GM21717 (cell line): ENCODE measurements around the gene LGALS13.

ENCODE experiments used
- ATAC-seq: cut with Tn5 transposase; IDR thresholded peaks from one replicate; pipeline ENCODE4 v1.9.1; 2021; ENCODE audit warnings: mild to moderate bottlenecking, moderate library complexity; ENCODE audit not compliant: unreplicated experiment

LGALS13 gene, protein sequence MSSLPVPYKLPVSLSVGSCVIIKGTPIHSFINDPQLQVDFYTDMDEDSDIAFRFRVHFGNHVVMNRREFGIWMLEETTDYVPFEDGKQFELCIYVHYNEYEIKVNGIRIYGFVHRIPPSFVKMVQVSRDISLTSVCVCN

DNA sequence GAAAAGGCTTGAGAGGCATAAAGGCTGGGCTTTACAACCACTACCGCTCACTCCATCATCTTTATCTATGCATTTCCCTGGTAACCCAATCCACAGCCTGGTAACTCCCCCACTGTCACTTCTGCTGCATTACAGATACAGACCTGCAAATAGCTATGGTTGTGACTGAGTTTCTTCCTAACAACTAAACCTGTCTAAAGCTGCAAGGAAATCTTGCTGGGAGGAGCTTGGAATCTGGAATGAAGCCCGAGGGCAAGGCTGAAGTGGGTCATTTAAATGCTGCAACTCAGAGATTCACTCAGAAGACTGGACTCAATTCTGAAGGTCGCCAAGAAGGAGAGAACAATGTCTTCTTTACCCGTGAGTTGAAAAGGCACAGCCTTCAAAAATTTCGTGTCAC is at the start of gene LGALS13:
TSS of gene LGALS13 (plus strand) at position 301 of the 400 bp plus-strand sequence. CDS start at position 346, 45 bp downstream.
- no peak for ATAC-seq

DNA sequence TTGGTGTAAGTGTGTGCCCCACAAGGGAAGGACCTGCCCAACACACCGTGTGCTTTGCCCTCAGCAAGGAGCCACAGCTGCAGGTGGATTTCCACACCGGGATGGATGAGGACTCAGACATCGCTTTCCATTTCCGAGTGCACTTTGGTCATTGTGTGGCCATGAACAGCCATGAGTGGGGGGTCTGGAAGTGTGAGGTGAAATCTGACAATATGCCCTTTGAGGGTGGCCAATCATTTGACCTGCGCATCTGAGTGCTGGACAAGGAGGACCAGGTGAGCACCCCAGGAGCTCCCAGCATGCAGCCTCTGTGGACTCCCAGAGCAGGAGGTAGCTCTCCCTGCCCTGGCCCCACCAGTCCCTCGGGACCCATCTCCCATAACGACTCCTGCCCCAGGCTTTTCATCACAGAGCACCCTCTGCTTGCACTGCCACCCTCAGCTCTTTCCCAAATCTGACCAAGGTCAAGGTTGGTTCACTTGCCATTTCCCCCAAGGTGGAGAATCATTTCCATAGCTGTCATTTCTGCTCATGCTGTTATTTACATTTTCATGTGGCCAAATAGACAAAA is 49.2 kb upstream of the LGALS13 start:
- no peak for ATAC-seq

DNA sequence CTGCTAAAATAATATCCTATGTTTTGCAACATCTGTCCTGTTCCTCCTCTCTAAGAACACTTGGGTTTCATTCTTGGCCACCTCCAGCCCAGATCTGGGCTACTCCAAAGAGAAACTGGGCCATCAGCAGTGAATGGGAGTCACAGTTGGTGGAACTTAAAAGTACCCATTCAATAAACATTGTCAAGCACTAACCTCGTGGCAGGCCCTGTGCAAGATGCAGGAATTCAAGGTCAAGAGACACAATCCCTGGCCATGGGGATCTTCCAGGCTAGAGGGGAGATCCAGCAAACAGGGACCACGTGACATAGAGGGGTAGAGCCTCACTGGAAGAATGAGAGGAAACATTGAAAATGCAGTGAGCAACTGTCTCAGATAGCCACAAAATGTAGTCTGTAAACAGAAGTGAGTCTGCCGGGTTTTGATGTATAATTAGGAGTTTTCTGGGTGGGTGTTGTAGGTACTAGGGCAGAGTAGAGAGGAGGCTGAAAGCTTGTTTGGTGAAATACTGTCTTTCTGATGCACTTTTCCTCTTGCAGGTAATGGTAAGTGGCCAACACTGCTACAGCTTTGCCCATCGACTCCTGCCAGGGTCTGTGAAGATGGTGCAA is 47.5 kb upstream of the LGALS13 start:
- no peak for ATAC-seq

DNA sequence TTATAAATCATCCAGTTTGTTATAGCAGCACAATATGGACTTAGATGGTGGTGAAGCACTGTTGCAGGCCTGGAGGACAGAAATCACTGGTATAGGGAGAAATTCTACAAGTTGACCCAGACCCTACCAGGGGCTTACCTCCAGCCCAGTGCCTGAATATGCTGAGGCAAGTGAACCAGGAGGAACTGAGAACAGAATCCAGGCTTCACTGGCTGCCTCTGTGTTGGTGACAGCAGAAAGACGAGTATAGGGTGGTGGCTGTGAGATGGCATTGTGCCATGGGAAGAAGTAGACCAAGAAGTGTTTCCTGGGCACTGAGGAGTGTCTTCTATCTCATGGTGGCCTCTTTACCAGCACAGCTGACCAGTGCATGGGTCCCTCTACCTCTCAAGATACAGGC is 46.4 kb upstream of the LGALS13 start:
- ATAC-seq: no peak

DNA sequence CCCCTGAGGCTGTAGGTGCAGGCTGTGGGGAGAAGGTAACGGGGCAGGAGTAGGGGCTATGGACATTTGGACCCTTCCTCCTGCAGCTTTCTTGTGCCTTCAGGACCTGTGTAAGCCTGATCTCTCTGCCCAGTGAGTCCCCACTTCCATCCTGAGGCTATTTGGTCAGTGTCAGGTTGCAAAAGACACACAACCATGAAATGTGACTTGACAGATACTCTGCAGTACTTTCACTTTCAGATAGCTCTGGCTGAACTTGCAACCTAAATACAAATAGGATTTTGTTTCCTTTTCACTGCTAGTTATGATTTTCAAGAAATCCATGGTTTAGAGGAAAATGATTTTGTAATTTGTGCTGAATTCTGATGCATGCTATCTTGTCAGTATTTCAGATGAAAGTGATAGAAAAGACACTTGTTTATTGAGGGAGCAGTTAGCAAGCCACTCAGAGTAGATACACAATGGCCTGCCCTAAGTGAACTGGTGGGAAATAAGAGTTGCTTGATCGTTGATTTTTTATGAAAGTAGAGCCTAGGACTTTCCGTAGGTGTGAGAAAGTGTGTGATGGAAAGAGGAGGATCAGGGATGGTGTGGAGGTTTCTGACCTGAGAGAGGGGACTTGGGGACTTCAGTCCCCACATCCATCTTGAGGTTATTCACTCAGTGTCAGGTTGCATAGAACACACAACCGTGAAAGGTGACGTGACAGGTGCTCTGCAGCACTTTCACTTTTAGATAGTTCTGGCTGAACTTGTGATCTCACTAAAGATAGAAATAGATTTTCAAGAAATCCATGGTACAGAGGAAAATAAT is 44.3 kb upstream of the LGALS13 start:
- ATAC-seq: no peak

DNA sequence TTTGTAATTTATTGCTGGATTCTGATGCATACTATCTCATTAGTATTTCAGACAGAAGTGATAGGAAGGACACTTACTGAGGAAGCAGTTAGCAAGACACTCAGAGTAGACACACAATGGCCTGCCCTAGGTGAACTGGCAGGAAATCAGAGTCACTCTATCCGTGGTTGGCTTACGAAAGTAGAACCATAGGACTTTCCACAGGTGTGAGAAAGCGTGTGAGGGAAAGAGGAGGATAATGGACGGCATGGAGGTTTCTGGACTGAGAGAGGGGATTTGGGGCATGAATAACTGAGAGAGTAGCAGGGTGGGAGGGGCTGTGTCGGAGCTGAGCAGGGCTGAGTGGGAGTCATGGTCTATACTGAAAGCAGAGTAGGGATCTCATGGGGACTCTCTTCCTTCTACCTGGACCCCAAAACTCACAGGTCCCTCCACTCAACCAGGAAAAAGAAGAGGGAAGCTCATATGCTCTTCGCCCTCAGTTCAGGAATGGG is 43.7 kb upstream of the LGALS13 start:
- ATAC-seq: no peak

DNA sequence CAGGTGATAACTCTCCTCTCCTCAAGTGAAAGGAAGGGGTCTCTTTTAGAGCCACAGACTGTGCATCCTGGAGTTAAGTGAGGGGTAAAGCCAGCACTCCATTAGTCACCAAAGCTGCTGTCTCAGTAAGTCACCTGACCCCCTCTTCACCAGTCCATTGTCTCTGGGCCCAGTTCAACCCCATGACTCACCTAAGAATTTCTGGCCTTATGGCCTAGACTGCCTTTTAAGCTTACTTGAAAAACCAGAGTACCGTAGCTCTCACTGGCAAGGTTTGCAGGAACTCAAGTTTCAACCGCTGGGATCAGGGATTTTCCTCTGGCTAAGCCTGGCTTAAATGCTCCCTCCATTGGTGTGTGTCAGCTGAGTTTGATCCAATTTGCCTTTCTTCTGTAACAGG is 38.9 kb upstream of the LGALS13 start:
- ATAC-seq: no peak

DNA sequence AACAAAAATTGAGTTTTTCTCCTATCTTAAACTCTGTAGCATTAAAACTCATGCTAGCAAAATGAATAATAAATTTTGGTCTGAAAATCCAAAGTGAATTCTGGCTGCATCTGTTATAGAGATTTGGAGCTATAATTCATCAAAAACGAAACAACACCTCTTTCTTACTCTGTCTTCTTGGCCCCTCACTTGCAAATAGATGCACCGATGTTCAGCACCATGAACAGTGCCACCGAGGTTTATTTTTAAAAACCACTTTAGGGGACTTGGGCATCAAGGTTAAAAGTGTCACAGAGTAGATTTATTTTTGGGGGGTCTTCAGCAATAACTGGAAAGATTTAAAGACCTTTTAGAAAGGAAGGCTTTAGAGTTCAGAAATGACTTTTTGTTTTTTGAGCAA is 36.3 kb upstream of the LGALS13 start:
- no peak for ATAC-seq

DNA sequence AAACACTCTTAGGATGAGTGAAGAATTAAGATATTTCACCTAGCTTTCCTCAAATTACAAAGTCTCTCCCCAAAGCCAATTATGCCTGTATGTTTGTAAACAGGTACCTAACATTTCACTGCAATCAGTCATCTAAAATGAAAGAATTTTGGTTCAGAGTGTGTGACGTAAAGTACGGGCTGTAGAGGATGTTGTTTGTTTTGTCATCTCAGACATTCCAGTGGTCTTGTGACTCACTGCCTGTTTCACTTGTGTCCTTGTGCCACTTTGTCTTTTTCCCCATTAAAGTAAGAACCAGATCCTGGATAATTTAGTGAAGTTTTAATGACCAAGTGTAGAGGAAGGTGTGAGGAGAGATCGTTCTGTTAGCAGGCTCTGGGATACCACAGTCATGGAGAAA is 33.7 kb upstream of the LGALS13 start:
- no peak for ATAC-seq

DNA sequence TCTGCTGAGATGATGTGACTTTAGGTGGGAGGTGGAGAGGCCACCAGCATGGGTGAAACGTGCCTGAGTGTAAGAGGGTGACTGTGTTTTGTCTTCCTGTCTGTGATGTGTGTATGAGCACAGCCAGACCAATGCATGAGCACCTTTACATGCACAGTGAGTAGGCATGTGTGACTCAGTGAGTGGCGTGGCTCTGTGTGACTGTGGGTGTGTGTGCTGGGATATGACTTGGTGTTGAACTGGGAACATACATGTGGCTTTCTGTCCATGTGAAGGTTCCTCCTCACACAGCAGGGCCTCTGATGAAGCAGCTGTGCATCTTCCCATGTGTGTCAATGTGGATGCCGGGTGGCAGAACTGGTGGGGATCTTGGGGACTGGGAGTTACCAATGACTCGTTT is 19.9 kb upstream of the LGALS13 start:
- ATAC-seq: no peak

DNA sequence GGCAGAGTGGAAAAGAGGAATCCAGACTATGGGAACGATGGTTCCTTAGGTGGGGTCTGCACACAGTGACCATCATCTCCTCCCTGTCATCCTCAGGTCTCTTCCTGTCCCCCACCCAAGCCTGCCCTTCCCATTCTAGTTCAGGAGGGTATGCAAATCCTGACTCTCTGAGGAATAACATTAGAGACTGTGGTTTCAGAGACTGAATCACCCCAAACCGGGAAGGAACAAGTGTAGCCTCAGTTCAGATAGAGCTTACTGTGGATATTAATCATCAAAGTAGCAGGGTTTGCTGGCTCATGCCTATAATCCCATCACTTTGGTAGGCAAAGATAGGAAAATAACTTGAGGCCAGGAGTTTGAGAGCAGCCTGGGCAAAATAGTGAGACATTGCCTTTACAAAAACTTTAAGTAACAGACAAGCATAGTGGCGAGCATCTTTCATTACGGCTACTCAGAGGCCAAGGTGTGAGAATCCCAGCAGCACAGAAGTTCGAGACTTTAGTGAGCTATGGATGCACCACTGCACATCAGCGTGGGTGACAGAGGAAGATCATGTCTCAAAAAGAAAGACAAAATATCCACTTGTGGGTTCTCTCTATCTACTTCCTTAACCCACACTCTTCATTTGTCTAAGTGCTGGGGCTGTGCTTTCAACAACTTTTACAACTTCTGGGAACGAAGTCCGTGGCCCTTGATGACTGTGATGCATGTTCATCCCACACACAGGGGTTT is 19.3 kb upstream of the LGALS13 start:
- no peak for ATAC-seq

DNA sequence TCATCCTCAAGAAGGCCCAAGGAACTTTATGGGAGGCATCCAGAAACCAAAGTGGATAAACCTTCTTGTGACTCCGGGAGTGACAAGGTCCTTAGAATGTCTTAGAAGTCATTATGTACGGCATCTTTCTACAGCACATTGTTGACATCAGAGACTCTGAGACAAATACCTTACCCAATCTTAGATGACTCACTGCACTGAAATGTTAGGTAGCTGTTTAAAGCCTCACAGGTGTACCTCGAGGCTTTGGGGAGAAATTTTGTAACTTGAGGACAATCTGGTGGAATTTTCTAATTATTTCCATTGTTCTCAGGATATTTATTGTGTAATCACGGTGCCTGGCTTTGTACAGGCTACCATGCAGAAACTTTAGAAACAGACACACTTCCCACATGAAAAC is 14.8 kb upstream of the LGALS13 start:
- no peak for ATAC-seq

DNA sequence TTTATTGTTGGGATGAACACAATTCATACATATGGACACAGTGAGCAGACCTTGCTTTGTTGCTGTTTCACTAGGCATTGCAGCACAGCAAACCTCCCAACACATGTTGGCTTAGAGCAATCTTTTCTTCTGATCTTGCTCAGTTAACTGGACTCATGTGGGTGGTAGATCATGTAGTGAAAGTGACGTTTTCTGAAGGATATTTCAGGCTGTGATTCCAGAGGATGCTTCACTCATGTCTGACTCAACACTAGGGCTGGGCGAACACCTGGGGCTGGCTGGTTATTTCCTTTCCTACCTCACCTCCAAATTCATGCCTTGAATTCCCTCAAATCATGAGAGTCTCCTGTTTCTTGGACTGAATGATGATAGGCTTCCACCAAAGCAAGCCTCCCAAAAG is 14.3 kb upstream of the LGALS13 start:
- ATAC-seq: no peak

DNA sequence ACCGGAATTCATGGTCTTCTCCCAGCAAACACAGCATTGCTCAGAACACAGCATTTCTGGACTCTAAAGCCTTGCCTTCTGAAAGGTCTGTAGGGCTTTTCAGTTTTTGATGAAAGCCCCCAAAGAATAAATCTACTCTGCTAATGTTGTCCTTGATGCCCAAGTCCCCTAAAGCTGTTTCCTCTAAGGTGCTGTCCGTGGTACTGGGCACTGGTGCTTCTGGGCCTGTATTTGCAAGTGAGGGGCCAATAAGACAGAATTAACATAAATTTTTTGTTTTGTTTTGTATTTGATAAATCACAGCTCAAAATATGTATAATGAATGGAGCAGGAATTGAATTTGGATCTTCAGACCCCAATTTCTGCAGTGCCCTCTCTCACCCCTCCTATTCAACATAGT is 12.1 kb upstream of the LGALS13 start:
- no peak for ATAC-seq

DNA sequence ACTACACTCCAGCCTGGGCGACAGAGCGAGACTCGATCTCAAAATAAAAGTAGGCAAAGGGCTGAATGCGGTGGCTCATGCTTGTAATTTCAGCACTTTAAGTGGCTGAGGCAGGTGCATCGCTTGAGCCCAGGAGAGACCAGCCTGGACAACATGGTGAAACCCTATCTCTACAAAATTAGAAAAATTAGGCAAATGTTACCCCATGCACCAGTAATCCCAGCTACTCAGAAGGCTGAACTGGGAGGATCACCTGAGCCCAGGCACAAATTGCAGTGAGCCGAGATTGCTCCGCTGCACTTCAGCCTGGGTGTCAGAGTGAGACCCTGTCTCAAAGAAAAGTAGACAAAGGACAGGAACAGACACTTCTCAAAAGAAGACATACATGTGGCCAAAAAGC is 9.9 kb upstream of the LGALS13 start:
- ATAC-seq: no peak

DNA sequence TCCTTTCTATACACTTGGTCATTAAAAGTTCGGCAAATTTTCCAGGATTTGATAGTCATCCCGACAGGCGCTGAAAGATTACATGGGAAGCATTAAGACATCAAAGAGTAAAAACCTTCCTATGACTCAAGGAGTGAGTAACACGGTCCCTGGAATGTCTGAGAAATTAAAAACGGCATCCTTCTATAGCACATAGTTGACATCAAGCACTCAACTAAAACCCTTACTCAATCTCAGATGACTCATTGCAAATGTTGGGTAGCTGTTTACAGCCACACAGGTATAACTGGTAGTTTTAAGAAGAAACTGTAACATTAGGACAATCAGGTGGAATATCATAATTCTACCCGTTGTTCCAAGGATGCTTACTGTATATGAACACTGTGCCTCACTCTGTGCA is 6.4 kb upstream of the LGALS13 start:
- no peak for ATAC-seq

DNA sequence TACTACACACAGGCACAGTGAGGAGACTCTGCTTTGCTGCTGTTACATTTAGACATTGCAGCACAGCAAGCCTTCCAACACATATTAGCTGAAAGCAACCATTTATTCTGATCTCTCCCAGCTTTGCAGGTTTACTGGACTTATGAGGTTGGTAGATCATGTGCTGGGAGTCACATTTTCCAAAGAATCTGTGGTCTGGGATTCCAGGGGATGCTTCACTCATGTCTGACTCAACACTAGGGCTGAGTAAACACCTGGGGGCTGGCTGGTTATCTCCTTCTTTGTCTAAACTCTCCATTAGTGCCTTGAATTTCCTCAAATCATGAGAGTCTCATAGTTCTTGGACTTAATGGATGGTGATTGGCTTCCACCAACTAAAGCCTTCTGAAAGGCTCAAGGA is 5.4 kb upstream of the LGALS13 start:
- ATAC-seq: no peak

DNA sequence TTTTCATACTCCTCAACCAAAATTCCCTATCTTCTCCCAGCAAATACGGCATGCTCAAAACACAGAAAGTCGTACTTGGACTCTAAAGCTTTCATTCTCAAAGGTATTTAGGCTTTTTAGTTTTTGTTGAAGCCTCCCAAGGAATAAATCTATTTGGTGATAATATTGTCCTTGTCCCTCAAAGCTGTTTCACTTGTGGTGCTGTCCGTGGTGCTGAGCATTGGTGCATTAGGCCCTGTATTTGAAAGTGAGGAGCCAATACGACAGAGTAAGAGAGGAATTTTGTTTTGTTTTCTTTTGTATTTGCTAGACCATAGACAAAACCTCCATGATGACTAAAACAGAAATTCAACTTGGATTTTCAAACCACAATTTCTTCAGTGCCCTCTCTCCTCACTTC is 3.2 kb upstream of the LGALS13 start:
- no peak for ATAC-seq

DNA sequence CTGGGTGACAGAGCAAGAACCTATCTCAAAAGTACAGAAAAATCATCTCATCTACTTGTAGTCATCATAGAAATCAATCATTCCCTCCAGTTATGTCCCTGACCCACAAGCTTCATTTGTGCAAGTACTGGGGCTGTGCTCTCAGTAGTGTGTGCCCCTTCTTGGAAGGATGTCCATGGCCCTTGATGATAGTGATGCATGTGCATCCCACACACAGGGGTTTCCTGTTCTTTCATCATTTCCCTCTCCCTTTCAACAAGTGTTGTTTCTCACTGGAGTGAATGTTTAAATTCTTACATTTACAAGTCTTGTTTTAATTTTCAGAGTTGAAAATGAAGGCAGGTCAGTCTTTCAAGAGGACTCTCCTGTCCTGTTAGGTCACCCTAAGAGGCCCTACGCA is 1.5 kb downstream of the LGALS13 start:
- ATAC-seq: no peak

DNA sequence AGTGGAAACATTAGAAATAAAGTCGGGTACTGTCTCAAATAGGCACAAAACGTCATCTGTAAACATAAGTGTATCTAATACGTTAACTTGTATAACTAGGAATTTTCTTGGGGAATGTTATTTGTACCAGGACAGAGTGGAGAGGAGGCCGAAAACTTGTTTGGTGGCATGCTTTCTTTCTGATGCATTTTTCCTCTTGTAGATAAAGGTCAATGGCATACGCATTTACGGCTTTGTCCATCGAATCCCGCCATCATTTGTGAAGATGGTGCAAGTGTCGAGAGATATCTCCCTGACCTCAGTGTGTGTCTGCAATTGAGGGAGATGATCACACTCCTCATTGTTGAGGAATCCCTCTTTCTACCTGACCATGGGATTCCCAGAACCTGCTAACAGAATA is 4.7 kb downstream of the LGALS13 start:
- no peak for ATAC-seq

DNA sequence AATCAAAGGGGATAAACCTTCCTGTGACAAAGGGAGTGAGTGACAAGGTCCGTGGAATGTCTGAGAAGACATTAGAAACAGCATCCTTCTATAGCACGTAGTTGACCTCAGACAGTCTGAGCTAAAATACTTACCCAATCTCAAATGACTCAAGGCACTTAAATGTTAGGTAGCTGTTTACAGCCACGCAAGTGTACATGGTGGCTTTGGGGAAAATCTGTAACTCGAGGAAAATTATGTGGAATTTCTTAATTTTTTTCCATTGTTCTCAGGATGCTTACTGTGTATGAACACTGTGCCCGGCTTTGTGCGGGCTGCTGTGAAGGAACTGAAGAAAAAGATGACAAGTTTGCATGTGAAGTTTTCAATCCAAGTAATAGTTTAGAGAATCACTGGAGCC is 5.2 kb downstream of the LGALS13 start:
- no peak for ATAC-seq
